ENCODE measurements around the gene DAB2IP.

The DAB2IP gene

GRCh38 chr9:121709798-121710197 is 58.4 kb downstream of the DAB2IP start:
- no peak for DNase-seq (ENCODE audit: low spot score in 2 of 2)
- H3K27me3 Mint-ChIP-seq = no peaks in the 10 kb centered on the region
- no peaks in the 10 kb centered on the region for H3K36me3 Mint-ChIP-seq (ENCODE audit: insufficient read depth)
- ATAC-seq (replicated peaks; ENCODE audit: extremely low read depth, poor library complexity, severe bottlenecking) = no peak
- no peaks in the 10 kb centered on the region for H3K9me3 Mint-ChIP-seq
- peaks cover 13% of the 10 kb centered on the region for H3K4me1 Mint-ChIP-seq
- no peak overlapping the region for H3K27ac Mint-ChIP-seq (ENCODE audit: low read depth)
- no peak overlapping the region for H3K4me3 Mint-ChIP-seq

GRCh38 chr9:121711281-121711680 is 59.8 kb downstream of the DAB2IP start:
- ATAC-seq (replicated peaks; ENCODE audit: extremely low read depth, poor library complexity, severe bottlenecking) (no peak), DNase-seq (ENCODE audit: low spot score in 2 of 2) (no peak)
- H3K4me1 Mint-ChIP-seq = peaks cover 13% of the 10 kb centered on the region
- no peaks in the 10 kb centered on the region for H3K36me3 Mint-ChIP-seq (ENCODE audit: insufficient read depth)
- H3K9me3 Mint-ChIP-seq = no peaks in the 10 kb centered on the region
- H3K27me3 Mint-ChIP-seq = no peaks in the 10 kb centered on the region
- H3K4me3 Mint-ChIP-seq = no peak overlapping the region
- no peak overlapping the region for H3K27ac Mint-ChIP-seq (ENCODE audit: low read depth)

GRCh38 chr9:121711797-121712196 is 60.4 kb downstream of the DAB2IP start:
- Mint-ChIP-seq H3K27me3 (no peaks in the 10 kb centered on the region), H3K9me3 (no peaks in the 10 kb centered on the region), H3K4me1 (peaks cover 13% of the 10 kb centered on the region), H3K36me3 (ENCODE audit: insufficient read depth) (no peaks in the 10 kb centered on the region), H3K4me3 (no peak overlapping the region), H3K27ac (ENCODE audit: low read depth) (no peak overlapping the region)
- DNase-seq (ENCODE audit: low spot score in 2 of 2) = no peak
- no peak for ATAC-seq (replicated peaks; ENCODE audit: extremely low read depth, poor library complexity, severe bottlenecking)

- Mint-ChIP-seq H3K9me3 (no peaks in the 10 kb centered on the region), H3K4me3 (no peak overlapping the region), H3K27ac (ENCODE audit: low read depth) (no peak overlapping the region), H3K36me3 (ENCODE audit: insufficient read depth) (no peaks in the 10 kb centered on the region), H3K4me1 (no peaks in the 10 kb centered on the region), H3K27me3 (no peaks in the 10 kb centered on the region)
- ATAC-seq (replicated peaks; ENCODE audit: extremely low read depth, poor library complexity, severe bottlenecking) (no peak), DNase-seq (ENCODE audit: low spot score in 2 of 2) (no peak)
These were observed 62.1 kb downstream of the DAB2IP start for GRCh38 chr9:121713400-121714070.

- DNase-seq (ENCODE audit: low spot score in 2 of 2) = no peak
- no peaks in the 10 kb centered on the region for H3K36me3 Mint-ChIP-seq (ENCODE audit: insufficient read depth)
- no peak for ATAC-seq (replicated peaks; ENCODE audit: extremely low read depth, poor library complexity, severe bottlenecking)
- no peaks in the 10 kb centered on the region for H3K27me3 Mint-ChIP-seq
- no peaks in the 10 kb centered on the region for H3K9me3 Mint-ChIP-seq
- H3K4me1 Mint-ChIP-seq = no peaks in the 10 kb centered on the region
- no peak overlapping the region for H3K27ac Mint-ChIP-seq (ENCODE audit: low read depth)
- H3K4me3 Mint-ChIP-seq = no peak overlapping the region
These were observed 62.8 kb downstream of the DAB2IP start for GRCh38 chr9:121714075-121714705.

GRCh38 chr9:121714873-121715272 is 63.4 kb downstream of the DAB2IP start:
- H3K36me3 Mint-ChIP-seq (ENCODE audit: insufficient read depth) = no peaks in the 10 kb centered on the region
- H3K27me3 Mint-ChIP-seq = no peaks in the 10 kb centered on the region
- DNase-seq (ENCODE audit: low spot score in 2 of 2) (no peak), ATAC-seq (replicated peaks; ENCODE audit: extremely low read depth, poor library complexity, severe bottlenecking) (no peak)
- no peak overlapping the region for H3K27ac Mint-ChIP-seq (ENCODE audit: low read depth)
- no peaks in the 10 kb centered on the region for H3K9me3 Mint-ChIP-seq
- no peak overlapping the region for H3K4me3 Mint-ChIP-seq
- H3K4me1 Mint-ChIP-seq = no peaks in the 10 kb centered on the region

- ATAC-seq (replicated peaks; ENCODE audit: extremely low read depth, poor library complexity, severe bottlenecking) (no peak), DNase-seq (ENCODE audit: low spot score in 2 of 2) (no peak)
- Mint-ChIP-seq H3K36me3 (ENCODE audit: insufficient read depth) (no peaks in the 10 kb centered on the region), H3K27ac (ENCODE audit: low read depth) (no peak overlapping the region), H3K9me3 (no peaks in the 10 kb centered on the region), H3K4me1 (no peaks in the 10 kb centered on the region), H3K27me3 (no peaks in the 10 kb centered on the region), H3K4me3 (no peak overlapping the region)
These were observed 65.9 kb downstream of the DAB2IP start for GRCh38 chr9:121717141-121717991.

- ATAC-seq (replicated peaks; ENCODE audit: extremely low read depth, poor library complexity, severe bottlenecking) (no peak), DNase-seq (ENCODE audit: low spot score in 2 of 2) (no peak)
- Mint-ChIP-seq H3K9me3 (no peaks in the 10 kb centered on the region), H3K27ac (ENCODE audit: low read depth) (no peak overlapping the region), H3K4me1 (no peaks in the 10 kb centered on the region), H3K27me3 (no peaks in the 10 kb centered on the region), H3K36me3 (ENCODE audit: insufficient read depth) (no peaks in the 10 kb centered on the region), H3K4me3 (no peak overlapping the region)
These were observed 66.7 kb downstream of the DAB2IP start for GRCh38 chr9:121718084-121718483.

GRCh38 chr9:121718501-121718900 is 67.1 kb downstream of the DAB2IP start:
- Mint-ChIP-seq H3K4me1 (no peaks in the 10 kb centered on the region), H3K27me3 (no peaks in the 10 kb centered on the region), H3K27ac (ENCODE audit: low read depth) (no peak overlapping the region), H3K4me3 (no peak overlapping the region), H3K9me3 (no peaks in the 10 kb centered on the region), H3K36me3 (ENCODE audit: insufficient read depth) (no peaks in the 10 kb centered on the region)
- ATAC-seq (replicated peaks; ENCODE audit: extremely low read depth, poor library complexity, severe bottlenecking) (no peak), DNase-seq (ENCODE audit: low spot score in 2 of 2) (no peak)

- H3K4me3 Mint-ChIP-seq = no peak overlapping the region
- no peaks in the 10 kb centered on the region for H3K36me3 Mint-ChIP-seq (ENCODE audit: insufficient read depth)
- no peaks in the 10 kb centered on the region for H3K9me3 Mint-ChIP-seq
- H3K4me1 Mint-ChIP-seq = no peaks in the 10 kb centered on the region
- H3K27me3 Mint-ChIP-seq = no peaks in the 10 kb centered on the region
- DNase-seq (ENCODE audit: low spot score in 2 of 2) (no peak), ATAC-seq (replicated peaks; ENCODE audit: extremely low read depth, poor library complexity, severe bottlenecking) (no peak)
- no peak overlapping the region for H3K27ac Mint-ChIP-seq (ENCODE audit: low read depth)
These were observed 69.0 kb downstream of the DAB2IP start for GRCh38 chr9:121720311-121721057.

GRCh38 chr9:121721058-121721350 is 69.6 kb downstream of the DAB2IP start:
- H3K27me3 Mint-ChIP-seq = no peaks in the 10 kb centered on the region
- no peaks in the 10 kb centered on the region for H3K9me3 Mint-ChIP-seq
- H3K4me1 Mint-ChIP-seq = no peaks in the 10 kb centered on the region
- no peak for ATAC-seq (replicated peaks; ENCODE audit: extremely low read depth, poor library complexity, severe bottlenecking)
- DNase-seq (ENCODE audit: low spot score in 2 of 2) = no peak
- no peaks in the 10 kb centered on the region for H3K36me3 Mint-ChIP-seq (ENCODE audit: insufficient read depth)
- H3K27ac Mint-ChIP-seq (ENCODE audit: low read depth) = peak overlapping the region; percentile 20
- H3K4me3 Mint-ChIP-seq = no peak overlapping the region

GRCh38 chr9:121721770-121722169 is 70.3 kb downstream of the DAB2IP start:
- ATAC-seq (replicated peaks; ENCODE audit: extremely low read depth, poor library complexity, severe bottlenecking) = no peak
- Mint-ChIP-seq H3K36me3 (ENCODE audit: insufficient read depth) (no peaks in the 10 kb centered on the region), H3K27me3 (no peaks in the 10 kb centered on the region)

More at GRCh38 chr9:121721770-121722169, 70.3 kb downstream of the DAB2IP start:
- no peak overlapping the region for H3K4me3 Mint-ChIP-seq
- H3K4me1 Mint-ChIP-seq = no peaks in the 10 kb centered on the region
- no peaks in the 10 kb centered on the region for H3K9me3 Mint-ChIP-seq
- DNase-seq (ENCODE audit: low spot score in 2 of 2) = no peak
- no peak overlapping the region for H3K27ac Mint-ChIP-seq (ENCODE audit: low read depth)

Data from central memory CD8-positive, alpha-beta T cell (primary cell).